K562 (cell line): ENCODE results near the gene OPCML. TPM values are rescaled to one million over a fixed set of nuclear protein-coding genes. Genes with fewer than 3 reads are reported as not detected.

Experiments used
- ATAC-seq: fragments of 200-7000 bp; cut with Tn5 transposase; 3 replicates; pipeline ENCODE4 v1.9.1; 2020; ENCODE audit warnings: moderate library complexity
- BruUV-seq: library from RNA; stranded (reverse); fragments of 400-500 nt; replicated peaks from 2 replicates; lab custom pipeline; 2021; lab: Mats Ljungman, UMichigan
- CTCF ChIA-PET: fragments of 300-600 bp; formaldehyde crosslinking; extraction: SDS; loops from one replicate; lab custom pipeline; 2021; ENCODE audit warnings: low intra/inter-chr PET ratio; lab: Yijun Ruan, JAX
- POLR2A ChIA-PET: fragments of 300-600, 350-650 bp; sonication (Branson Sonifier 250); formaldehyde crosslinking; extraction: SDS; loops from one replicate; lab custom pipeline; 2021; ENCODE audit warnings: antibody characterized with exemption, inconsistent platforms; lab: Yijun Ruan, JAX
- DNase-seq, 4 experiments: peaks; one replicate each; pipeline versions ENCODE4 v3.0.0 to v3.0.0-alpha.2; 2011 to 2018; ENCODE audit warnings: low spot score in 3 of 4, mixed read lengths in 3 of 4; ENCODE audit errors: extremely low read depth in 1 of 4
- FAIRE-seq: peaks from 2 replicates; lab custom pipeline; 2011; peaks lifted over from hg19 to GRCh38; lab: Jason Lieb, UNC
- H2AFZ ChIP-seq: 2 replicates; pipeline ENCODE4 v1.6.0; 2011; ENCODE audit warnings: low read depth, low read length, control low read depth, inconsistent platforms
- H3K27ac ChIP-seq: fragments of 200-600 bp; 3 replicates; pipeline ENCODE4 v1.8.0; 2011; ENCODE audit warnings: low read depth, mild to moderate bottlenecking, control low read depth, inconsistent platforms, low read length, moderate library complexity, mixed read lengths; ENCODE audit errors: extremely low read depth
- H3K27me3 ChIP-seq, 2 experiments: fragments of 300-600 bp in 1 of 2; 2 replicates in 1 of 2; 3 replicates in 1 of 2; pipeline versions ENCODE4 v1.6.0 to v1.8.0; 2011; ENCODE audit warnings: inconsistent platforms in 2 of 2, low read length in 2 of 2, mild to moderate bottlenecking in 1 of 2, mixed read lengths in 1 of 2, moderate library complexity in 1 of 2; ENCODE audit not compliant: control insufficient read depth in 2 of 2, insufficient read depth in 2 of 2
- H3K36me3 ChIP-seq: fragments of 300-600 bp; 3 replicates; pipeline ENCODE4 v1.8.0; 2011; ENCODE audit warnings: mild to moderate bottlenecking, low read length, inconsistent platforms; ENCODE audit not compliant: control insufficient read depth, insufficient read depth
- H3K4me1 ChIP-seq, 2 experiments: fragments of 200-600 bp in 1 of 2; replicated peaks in 1 of 2; 2 replicates in 1 of 2; 3 replicates in 1 of 2; pipeline versions ENCODE4 v1.5.1 to v1.8.0; 2011; ENCODE audit warnings: inconsistent platforms in 2 of 2, low read length in 2 of 2, mild to moderate bottlenecking in 1 of 2, mixed read lengths in 1 of 2, moderate library complexity in 1 of 2; ENCODE audit not compliant: control insufficient read depth in 2 of 2, insufficient read depth in 2 of 2
- H3K4me2 ChIP-seq: 2 replicates; pipeline ENCODE4 v1.6.1; 2011; ENCODE audit warnings: low read length, control low read depth, inconsistent platforms, mixed read lengths; ENCODE audit not compliant: insufficient read depth
- H3K4me3 ChIP-seq: fragments of 200-600 bp; sonication (generic), shearing (Covaris generic); 2 replicates; pipeline ENCODE4 v1.5.1; 2016; ENCODE audit warnings: control low read depth, inconsistent platforms
- H3K79me2 ChIP-seq: fragments of 200-600 bp; 3 replicates; pipeline ENCODE4 v1.8.0; 2011; ENCODE audit warnings: low read length, inconsistent platforms; ENCODE audit not compliant: control insufficient read depth, insufficient read depth
- H3K9ac ChIP-seq, 2 experiments: 2 replicates each; pipeline versions ENCODE4 v1.6.0 to v1.6.1; 2011; ENCODE audit warnings: low read depth in 2 of 2, low read length in 2 of 2, control low read depth in 1 of 2, inconsistent platforms in 1 of 2, mild to moderate bottlenecking in 1 of 2, mixed read lengths in 1 of 2; ENCODE audit not compliant: insufficient read depth in 1 of 2
- H3K9me1 ChIP-seq: one replicate; pipeline ENCODE4 v1.6.0; 2011; ENCODE audit warnings: inconsistent platforms, mild to moderate bottlenecking, low read length, moderate library complexity; ENCODE audit not compliant: control insufficient read depth, insufficient read depth
- H3K9me3 ChIP-seq: replicated peaks from 2 replicates; pipeline ENCODE4 v1.5.1; 2011; ENCODE audit warnings: low read depth, low read length, inconsistent platforms; ENCODE audit not compliant: control insufficient read depth, insufficient read depth
- H4K20me1 ChIP-seq: replicated peaks from 2 replicates; pipeline ENCODE4 v1.6.1; 2011; ENCODE audit warnings: low read length, inconsistent platforms, mixed read lengths; ENCODE audit not compliant: control insufficient read depth, insufficient read depth
- BCL6 ChIP-seq: fragments of 250-450 bp; sonication (Bioruptor Pico); IDR thresholded peaks from 2 replicates; pipeline ENCODE4 v1.4.0; 2020
- E2F3 ChIP-seq: fragments of 250-450 bp; sonication (Bioruptor Pico); IDR thresholded peaks from 2 replicates; pipeline ENCODE4 v1.4.0; 2020; ENCODE audit warnings: mild to moderate bottlenecking
- HBP1 ChIP-seq: fragments of 450-650 bp; formaldehyde crosslinking; IDR thresholded peaks from 2 replicates; pipeline ENCODE4 v1.4.0; 2022; ENCODE audit warnings: missing genetic modification characterization
- HOXB6 ChIP-seq: fragments of 250-450 bp; sonication (Bioruptor Pico); IDR thresholded peaks from 2 replicates; pipeline ENCODE4 v1.5.1; 2022; ENCODE audit warnings: mild to moderate bottlenecking, borderline replicate concordance
- KAT2B ChIP-seq: IDR thresholded peaks from one replicate; pipeline ENCODE4 v1.6.1; 2012; ENCODE audit warnings: low read depth, mild to moderate bottlenecking, control low read depth, inconsistent platforms, low read length, moderate library complexity
- L3MBTL2 ChIP-seq: fragments of 450-650 bp; IDR thresholded peaks from 2 replicates; pipeline ENCODE4 v1.6.1; 2016; ENCODE audit warnings: mild to moderate bottlenecking, moderate library complexity
- MCM5 ChIP-seq: fragments of 450-650 bp; IDR thresholded peaks from 2 replicates; pipeline ENCODE4 v1.6.1; 2016; ENCODE audit warnings: low read depth
- MLLT1 ChIP-seq, 2 experiments: fragments of 450-650 bp; IDR thresholded peaks; 2 replicates each; pipeline ENCODE4 v1.6.1; 2016
- MNT ChIP-seq, 2 experiments: fragments of 450-650 bp; conservative IDR thresholded peaks; 2 replicates each; pipeline ENCODE4 v1.6.1; 2017; ENCODE audit warnings: mild to moderate bottlenecking in 2 of 2, moderate library complexity in 2 of 2
- NR1H2 ChIP-seq: sonication (generic); formaldehyde crosslinking; IDR thresholded peaks from 2 replicates; pipeline ENCODE4 v1.4.0; 2020; ENCODE audit warnings: mild to moderate bottlenecking, missing genetic modification reagents
- NRF1 ChIP-seq, 2 experiments: fragments of 450-650 bp; IDR thresholded peaks in 1 of 2; conservative IDR thresholded peaks in 1 of 2; 2 replicates each; pipeline ENCODE4 v1.6.1; 2014; ENCODE audit warnings: mild to moderate bottlenecking in 2 of 2
- WGBS: fragments of 100-300 bp; shearing (Covaris generic); methylation state at CpG from one replicate; pipeline ENCODE4 v1.1.6; 2016; ENCODE audit warnings: low coverage, mixed read lengths; ENCODE audit not compliant: insufficient coverage; ENCODE audit errors: missing lambda C conversion rate; 5-methylcytosine and 5-hydroxymethylcytosine counted together
- in situ Hi-C: fragments of 300-500 bp; cut with MboI; formaldehyde crosslinking; loops from 4 replicates; pipeline ENCODE4 v1.15.0; 2018; ENCODE audit warnings: inconsistent platforms, mixed read lengths
- intact Hi-C: fragments of 100-400 bp; cut with micrococcal nuclease; formaldehyde crosslinking; loops from 2 replicates; pipeline ENCODE4 v1.14.2; 2022
- polyA plus RNA-seq, 8 experiments: library from polyadenylated mRNA; depleted of rRNA in 4 of 8; stranded (reverse) in 5 of 8; unstranded in 3 of 8; fragments of >200 nt; fragmentation: Nextera tagmentation in 2 of 8; fragmentation: Illumina TruSeq in 1 of 8; extraction: Ambion mirVana in 2 of 8; extraction: Trizol in 1 of 8; gene quantifications; 2 replicates each; pipeline versions ENCODE4 v1.2.1 to v1.2.3, GENCODE V29; 2011 to 2014; ENCODE audit warnings: inconsistent platforms in 1 of 8, missing spikeins in 1 of 8
- total RNA-seq, 7 experiments: library from RNA; depleted of rRNA in 6 of 7; stranded (reverse); fragments of >200 nt in 6 of 7; fragmentation: Illumina TruSeq in 2 of 7; extraction: Trizol in 2 of 7; gene quantifications; 2 replicates each; pipeline versions ENCODE4 v1.2.1 to v1.2.3, GENCODE V29; 2011 to 2021; ENCODE audit warnings: low replicate concordance in 1 of 7

OPCML gene
- total and polyA plus RNA-seq, 9 of the 15 experiments (the other 6 are each of a cell fraction or from before 2014, with no cell fraction given) = not detected

- no peak overlapping the region for H3K4me2 ChIP-seq
- H3K79me2 ChIP-seq = no peaks in the 10 kb centered on the region
- no peak overlapping the region for H3K27ac ChIP-seq
- H3K9me3 ChIP-seq = no peaks in the 10 kb centered on the region
- CTCF ChIA-PET = no interaction called here
- in situ Hi-C loops = no loop called here
- intact Hi-C loops = no loop called here
- H3K4me1 ChIP-seq = no peaks in the 10 kb centered on the region
- POLR2A ChIA-PET = no interaction called here
- no peaks in the 10 kb centered on the region for H3K27me3 ChIP-seq
- FAIRE-seq = no peak
- no TSS peak for BruUV-seq
- no peak overlapping the region for H3K9ac ChIP-seq
- H3K9me1 ChIP-seq = no peaks in the 10 kb centered on the region
- TF ChIP-seq MLLT1 (IDR thresholded peaks at IDR 0.05) (no peak), HOXB6 (CRISPR knock-in tag) (no peak), HBP1 (no peak), NRF1 (conservative IDR thresholded peaks at IDR 0.05 in 1 of 2, IDR thresholded peaks at IDR 0.05 in 1 of 2) (no peak), BCL6 (CRISPR knock-in tag) (no peak), L3MBTL2 (no peak), NR1H2 (CRISPR knock-in tag) (no peak), MNT (conservative IDR thresholded peaks at IDR 0.05) (no peak), E2F3 (CRISPR knock-in tag) (no peak), MCM5 (no peak), KAT2B (no peak)
- H3K36me3 ChIP-seq = no peaks in the 10 kb centered on the region
- H2AFZ ChIP-seq = no peak overlapping the region
- H4K20me1 ChIP-seq = no peaks in the 10 kb centered on the region
- no peak for DNase-seq
- WGBS = 0% methylated on average over 2 of the region's 2 CpGs
- no peak overlapping the region for H3K4me3 ChIP-seq
- no peak for ATAC-seq
Observed at GRCh38 chr11:133515107-133515506, 17.2 kb downstream of the OPCML start.
